Hepatocyte (in vitro differentiated cells): ENCODE measurements around the gene ALAD. TPM values are rescaled to one million over a fixed set of nuclear protein-coding genes. Genes with fewer than 3 reads are reported as not detected.

Experiments used
- DNase-seq: peaks from one replicate; pipeline ENCODE4 v3.0.0-alpha.2; 2016; ENCODE audit warnings: low spot score
- H2AFZ ChIP-seq: fragments of 200-600 bp; sonication (generic); 2 replicates; pipeline ENCODE4 v1.6.0; 2016; ENCODE audit warnings: antibody characterized with exemption, mild to moderate bottlenecking
- H3K27ac ChIP-seq: fragments of 200-600 bp; sonication (generic); 2 replicates; pipeline ENCODE4 v1.5.1; 2016; ENCODE audit warnings: mild to moderate bottlenecking
- H3K27me3 ChIP-seq: fragments of 200-600 bp; sonication (generic); 2 replicates; pipeline ENCODE4 v1.6.1; 2016
- H3K36me3 ChIP-seq: fragments of 200-600 bp; sonication (generic); replicated peaks from 2 replicates; pipeline ENCODE4 v1.5.1; 2016; ENCODE audit warnings: low read depth; ENCODE audit not compliant: insufficient read depth
- H3K4me1 ChIP-seq: fragments of 200-600 bp; sonication (generic); 2 replicates; pipeline ENCODE4 v1.5.1; 2016; ENCODE audit warnings: mild to moderate bottlenecking, moderate library complexity; ENCODE audit not compliant: insufficient read depth
- H3K4me2 ChIP-seq: fragments of 200-600 bp; sonication (generic); 2 replicates; pipeline ENCODE4 v1.6.0; 2016
- H3K4me3 ChIP-seq: fragments of 200-600 bp; sonication (generic); 2 replicates; pipeline ENCODE4 v1.5.1; 2016; ENCODE audit warnings: mild to moderate bottlenecking
- H3K79me2 ChIP-seq: fragments of 200-600 bp; sonication (generic); 2 replicates; pipeline ENCODE4 v1.6.0; 2017; ENCODE audit warnings: mild to moderate bottlenecking
- H3K9me2 ChIP-seq: fragments of 200-600 bp; sonication (generic); replicated peaks from 2 replicates; pipeline ENCODE4 v1.6.0; 2017; ENCODE audit warnings: mild to moderate bottlenecking; ENCODE audit not compliant: insufficient read depth
- H3K9me3 ChIP-seq: fragments of 200-600 bp; sonication (generic); 2 replicates; pipeline ENCODE4 v1.5.1; 2016; ENCODE audit warnings: low read depth, mild to moderate bottlenecking
- H4K20me1 ChIP-seq: fragments of 200-600 bp; sonication (generic); 2 replicates; pipeline ENCODE4 v1.6.0; 2016; ENCODE audit warnings: mild to moderate bottlenecking; ENCODE audit not compliant: insufficient read depth, poor library complexity, severe bottlenecking
- EZH2 ChIP-seq: fragments of 200-600 bp; sonication (generic); IDR thresholded peaks from 2 replicates; pipeline ENCODE4 v1.6.1; 2016; ENCODE audit warnings: antibody characterized with exemption, mild to moderate bottlenecking, borderline replicate concordance
- EZH2phosphoT487 ChIP-seq: fragments of 200-600 bp; sonication (generic); IDR thresholded peaks from one replicate; pipeline ENCODE4 v1.6.1; 2018; ENCODE audit warnings: antibody characterized with exemption, mild to moderate bottlenecking, low read depth, moderate library complexity; ENCODE audit not compliant: unreplicated experiment, severe bottlenecking
- WGBS: methylation state at CpG from one replicate; pipeline ENCODE4 v1.1.6; 2016; ENCODE audit warnings: low lambda C conversion rate; ENCODE audit errors: missing lambda C conversion rate; 5-methylcytosine and 5-hydroxymethylcytosine counted together
- polyA plus RNA-seq: library from polyadenylated mRNA; unstranded; fragments of >200 nt; fragmentation: Nextera tagmentation; extraction: Ambion mirVana; gene quantifications from 2 replicates; pipeline ENCODE4 v1.2.1, GENCODE V29; 2016
- total RNA-seq: library from RNA; depleted of rRNA; stranded (reverse); fragments of >200 nt; gene quantifications from 2 replicates; pipeline ENCODE4 v1.2.3, GENCODE V29; 2014
- TF ChIP-seq, protein P1 (sequence below): fragments of 200-600 bp; sonication (generic); IDR thresholded peaks from 2 replicates; pipeline ENCODE4 v1.5.1; 2016; ENCODE audit warnings: antibody characterized with exemption, mild to moderate bottlenecking; ENCODE audit not compliant: poor library complexity

ALAD gene
- total and polyA plus RNA-seq, 2 experiments from 2014 or later = 27.8 to 43.8 TPM

GRCh38 chr9:113395000-113395861, 5.9 kb downstream of the ALAD start:
- Histone ChIP-seq H3K36me3 (no peaks in the 10 kb centered on the region), H3K27ac (no peak overlapping the region), H4K20me1 (no peaks in the 10 kb centered on the region), H3K4me3 (no peak overlapping the region), H3K79me2 (peaks cover 46% of the 10 kb centered on the region), H3K4me2 (no peak overlapping the region), H3K4me1 (peaks cover 28% of the 10 kb centered on the region), H3K9me3 (no peaks in the 10 kb centered on the region), H3K27me3 (no peaks in the 10 kb centered on the region), H3K9me2 (no peaks in the 10 kb centered on the region), H2AFZ (no peak overlapping the region)
- TF ChIP-seq EZH2phosphoT487 (no peak), EZH2 (no peak)
- TF ChIP-seq, protein P1, sequence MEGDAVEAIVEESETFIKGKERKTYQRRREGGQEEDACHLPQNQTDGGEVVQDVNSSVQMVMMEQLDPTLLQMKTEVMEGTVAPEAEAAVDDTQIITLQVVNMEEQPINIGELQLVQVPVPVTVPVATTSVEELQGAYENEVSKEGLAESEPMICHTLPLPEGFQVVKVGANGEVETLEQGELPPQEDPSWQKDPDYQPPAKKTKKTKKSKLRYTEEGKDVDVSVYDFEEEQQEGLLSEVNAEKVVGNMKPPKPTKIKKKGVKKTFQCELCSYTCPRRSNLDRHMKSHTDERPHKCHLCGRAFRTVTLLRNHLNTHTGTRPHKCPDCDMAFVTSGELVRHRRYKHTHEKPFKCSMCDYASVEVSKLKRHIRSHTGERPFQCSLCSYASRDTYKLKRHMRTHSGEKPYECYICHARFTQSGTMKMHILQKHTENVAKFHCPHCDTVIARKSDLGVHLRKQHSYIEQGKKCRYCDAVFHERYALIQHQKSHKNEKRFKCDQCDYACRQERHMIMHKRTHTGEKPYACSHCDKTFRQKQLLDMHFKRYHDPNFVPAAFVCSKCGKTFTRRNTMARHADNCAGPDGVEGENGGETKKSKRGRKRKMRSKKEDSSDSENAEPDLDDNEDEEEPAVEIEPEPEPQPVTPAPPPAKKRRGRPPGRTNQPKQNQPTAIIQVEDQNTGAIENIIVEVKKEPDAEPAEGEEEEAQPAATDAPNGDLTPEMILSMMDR = no peak
- DNase-seq = no peak
- WGBS = 94% methylated on average over 8 of the region's 9 CpGs

- WGBS = 98% methylated on average over 6 of the region's 7 CpGs
- Histone ChIP-seq H3K4me2 (no peak overlapping the region), H3K27me3 (no peaks in the 10 kb centered on the region), H3K27ac (no peak overlapping the region), H3K9me3 (no peaks in the 10 kb centered on the region), H3K4me1 (peaks cover 22% of the 10 kb centered on the region), H3K4me3 (no peak overlapping the region), H4K20me1 (no peaks in the 10 kb centered on the region), H2AFZ (no peak overlapping the region), H3K36me3 (no peaks in the 10 kb centered on the region), H3K79me2 (peaks cover 29% of the 10 kb centered on the region), H3K9me2 (no peaks in the 10 kb centered on the region)
- DNase-seq = no peak
- TF ChIP-seq EZH2 (no peak), EZH2phosphoT487 (no peak)
- TF ChIP-seq, protein P1 = no peak
Observed at GRCh38 chr9:113393281-113393680, 7.8 kb downstream of the ALAD start.

GRCh38 chr9:113391917-113392316, 9.2 kb downstream of the ALAD start:
- no peaks in the 10 kb centered on the region for H3K27me3 ChIP-seq
- 99% methylated on average over 7 of the region's 7 CpGs for WGBS
- peaks cover 23% of the 10 kb centered on the region for H3K4me1 ChIP-seq
- no peaks in the 10 kb centered on the region for H3K9me3 ChIP-seq
- no peaks in the 10 kb centered on the region for H4K20me1 ChIP-seq
- no peak for DNase-seq
- no peak overlapping the region for H3K4me3 ChIP-seq
- no peak overlapping the region for H2AFZ ChIP-seq
- H3K27ac ChIP-seq = no peak overlapping the region
- TF ChIP-seq, protein P1 = no peak
- no peak for TF ChIP-seq EZH2
- no peak for TF ChIP-seq EZH2phosphoT487
- peaks cover 19% of the 10 kb centered on the region for H3K79me2 ChIP-seq
- H3K36me3 ChIP-seq = no peaks in the 10 kb centered on the region
- H3K4me2 ChIP-seq = no peak overlapping the region
- no peaks in the 10 kb centered on the region for H3K9me2 ChIP-seq
